ENCODE data around the gene CENPC. TPM values are rescaled to one million over a fixed set of nuclear protein-coding genes. Genes with fewer than 3 reads are reported as not detected.

Gene CENPC, protein sequence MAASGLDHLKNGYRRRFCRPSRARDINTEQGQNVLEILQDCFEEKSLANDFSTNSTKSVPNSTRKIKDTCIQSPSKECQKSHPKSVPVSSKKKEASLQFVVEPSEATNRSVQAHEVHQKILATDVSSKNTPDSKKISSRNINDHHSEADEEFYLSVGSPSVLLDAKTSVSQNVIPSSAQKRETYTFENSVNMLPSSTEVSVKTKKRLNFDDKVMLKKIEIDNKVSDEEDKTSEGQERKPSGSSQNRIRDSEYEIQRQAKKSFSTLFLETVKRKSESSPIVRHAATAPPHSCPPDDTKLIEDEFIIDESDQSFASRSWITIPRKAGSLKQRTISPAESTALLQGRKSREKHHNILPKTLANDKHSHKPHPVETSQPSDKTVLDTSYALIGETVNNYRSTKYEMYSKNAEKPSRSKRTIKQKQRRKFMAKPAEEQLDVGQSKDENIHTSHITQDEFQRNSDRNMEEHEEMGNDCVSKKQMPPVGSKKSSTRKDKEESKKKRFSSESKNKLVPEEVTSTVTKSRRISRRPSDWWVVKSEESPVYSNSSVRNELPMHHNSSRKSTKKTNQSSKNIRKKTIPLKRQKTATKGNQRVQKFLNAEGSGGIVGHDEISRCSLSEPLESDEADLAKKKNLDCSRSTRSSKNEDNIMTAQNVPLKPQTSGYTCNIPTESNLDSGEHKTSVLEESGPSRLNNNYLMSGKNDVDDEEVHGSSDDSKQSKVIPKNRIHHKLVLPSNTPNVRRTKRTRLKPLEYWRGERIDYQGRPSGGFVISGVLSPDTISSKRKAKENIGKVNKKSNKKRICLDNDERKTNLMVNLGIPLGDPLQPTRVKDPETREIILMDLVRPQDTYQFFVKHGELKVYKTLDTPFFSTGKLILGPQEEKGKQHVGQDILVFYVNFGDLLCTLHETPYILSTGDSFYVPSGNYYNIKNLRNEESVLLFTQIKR
- 32.6 and 35.4 TPM in 2 replicates for total RNA-seq

DNA sequence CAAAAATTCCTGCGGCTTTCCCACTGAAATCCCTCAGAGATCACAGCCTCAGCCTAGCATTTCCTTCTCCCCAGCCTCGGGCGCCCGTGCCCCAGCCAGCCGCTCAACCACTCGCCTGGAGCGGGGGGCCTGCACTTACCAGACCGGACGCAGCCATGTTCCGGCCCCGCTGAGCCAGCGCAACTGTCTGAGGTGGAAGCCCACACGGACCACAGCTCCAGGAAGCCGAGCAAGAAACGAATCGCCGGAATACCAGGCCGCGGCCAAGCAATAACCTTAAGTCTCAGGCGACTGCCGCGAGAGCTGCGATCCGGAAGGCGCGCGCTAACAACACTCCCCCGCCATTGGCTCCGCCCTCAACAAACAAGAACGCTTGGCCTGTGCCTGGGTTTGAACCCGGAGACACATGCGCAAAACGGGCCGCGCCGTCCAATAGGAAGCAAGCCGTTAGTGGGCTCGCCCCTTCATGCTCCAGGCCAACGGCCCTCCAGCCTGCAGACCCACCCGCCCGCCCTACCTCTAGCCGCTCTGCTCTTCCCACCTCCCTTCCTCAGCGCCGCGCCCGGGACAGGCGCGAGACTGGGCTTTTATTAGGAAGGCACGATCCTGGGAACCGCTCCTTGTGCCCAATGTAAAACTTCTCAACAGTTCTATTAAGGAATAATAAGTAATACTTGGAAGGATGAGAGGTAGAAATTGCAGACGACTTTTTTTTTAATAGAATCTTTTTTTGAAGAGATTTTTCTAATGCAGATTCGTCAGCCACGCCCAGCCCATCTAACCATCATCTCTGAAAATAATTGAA is at the start of gene CENPC:
Gene CENPC (minus strand): TSS at position 305 of the 805 bp plus-strand sequence. CDS start 148 bp downstream, at position 157.
- intact Hi-C loops (cut with micrococcal nuclease), result loop anchor here (1.0 to 2.0 kb wide), 8 partner anchors 13 to 805 kb away; partner anchors contain the start of genes STAP1, UBA6 and YTHDC1

DNA sequence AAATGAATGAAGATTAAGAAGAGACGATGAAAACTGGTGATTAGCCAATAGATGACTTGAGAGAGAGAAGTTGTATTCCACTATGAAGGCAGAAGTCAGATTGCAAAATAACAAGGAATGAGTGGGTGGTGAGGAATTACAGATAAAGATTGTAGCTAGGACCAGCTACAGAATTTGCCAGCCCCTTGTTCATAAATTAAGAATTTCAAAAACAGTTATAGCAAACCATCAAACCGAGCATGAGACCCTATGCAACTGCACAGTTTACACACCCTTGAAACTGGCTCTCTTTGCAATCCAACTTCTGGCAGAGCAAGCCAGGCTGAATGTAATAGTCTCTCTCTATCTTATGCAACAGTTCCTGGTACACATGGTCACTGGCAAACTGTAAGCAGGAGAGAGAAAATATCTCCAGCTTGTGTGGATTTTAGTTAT is 48.5 kb upstream of the CENPC start:
- intact Hi-C loops (cut with micrococcal nuclease), result no loop called here

DNA sequence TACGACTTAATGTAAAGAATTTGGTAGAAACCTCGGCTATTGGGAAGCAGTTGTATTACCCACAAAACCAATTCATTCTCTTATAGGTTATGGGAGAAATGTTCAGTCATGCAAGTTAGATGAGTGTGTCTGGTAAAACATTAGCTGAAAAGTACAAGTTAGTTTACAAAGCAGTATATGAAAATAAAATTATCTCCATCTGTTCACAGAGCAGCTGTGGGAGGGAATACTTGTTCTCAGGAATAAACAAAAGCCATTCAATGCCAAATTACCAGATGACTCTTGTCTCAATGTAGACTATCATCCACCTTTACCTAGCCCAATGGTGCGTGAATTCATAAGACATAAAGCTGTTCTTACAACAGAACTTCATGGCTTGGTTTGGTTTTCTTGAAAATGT is 41.9 kb upstream of the CENPC start:
- intact Hi-C loops (cut with micrococcal nuclease), result no loop called here

DNA sequence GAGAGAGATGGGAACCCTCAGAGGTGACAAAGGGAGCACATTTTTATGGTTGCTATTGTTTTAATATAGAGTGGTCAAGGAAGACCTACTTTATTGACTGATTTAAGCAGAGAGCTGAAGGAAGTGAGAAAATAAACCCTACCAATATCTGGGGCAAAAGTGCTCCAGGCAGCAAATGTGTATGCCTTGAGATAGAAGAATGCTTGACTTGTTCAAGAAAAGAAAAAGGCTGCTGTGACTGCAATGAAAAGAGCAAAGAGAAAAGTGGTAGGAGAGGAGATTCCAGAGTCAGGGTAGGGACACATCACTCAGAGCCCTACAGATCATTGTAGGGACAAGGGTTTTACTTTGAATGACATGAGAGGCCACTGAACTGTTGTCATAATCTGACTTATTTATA is 39.2 kb upstream of the CENPC start:
- intact Hi-C loops (cut with micrococcal nuclease), result no loop called here

DNA sequence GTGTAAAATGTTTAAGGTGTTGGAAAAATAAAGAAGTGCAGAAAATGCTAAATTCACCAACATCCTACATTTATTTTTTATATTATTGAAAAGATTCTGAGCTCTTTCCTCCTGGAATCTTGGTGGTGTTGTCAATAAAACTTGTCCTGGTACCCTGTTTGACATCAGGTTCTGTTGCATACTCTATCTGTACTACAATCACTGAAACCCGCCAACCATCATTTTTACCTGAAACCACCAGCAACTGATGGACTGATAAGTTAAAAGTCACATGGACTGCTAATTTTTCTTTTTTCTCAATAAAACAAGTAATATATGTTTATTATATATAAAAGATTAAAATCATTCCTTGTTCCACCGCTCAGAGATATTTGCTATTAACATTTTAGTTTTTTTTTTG is 36.6 kb upstream of the CENPC start:
- intact Hi-C loops (cut with micrococcal nuclease), result loop anchor here (1.0 kb wide), 4 partner anchors 9 to 119 kb away; partner anchors contain the start of genes CENPC, STAP1 and UBA6

DNA sequence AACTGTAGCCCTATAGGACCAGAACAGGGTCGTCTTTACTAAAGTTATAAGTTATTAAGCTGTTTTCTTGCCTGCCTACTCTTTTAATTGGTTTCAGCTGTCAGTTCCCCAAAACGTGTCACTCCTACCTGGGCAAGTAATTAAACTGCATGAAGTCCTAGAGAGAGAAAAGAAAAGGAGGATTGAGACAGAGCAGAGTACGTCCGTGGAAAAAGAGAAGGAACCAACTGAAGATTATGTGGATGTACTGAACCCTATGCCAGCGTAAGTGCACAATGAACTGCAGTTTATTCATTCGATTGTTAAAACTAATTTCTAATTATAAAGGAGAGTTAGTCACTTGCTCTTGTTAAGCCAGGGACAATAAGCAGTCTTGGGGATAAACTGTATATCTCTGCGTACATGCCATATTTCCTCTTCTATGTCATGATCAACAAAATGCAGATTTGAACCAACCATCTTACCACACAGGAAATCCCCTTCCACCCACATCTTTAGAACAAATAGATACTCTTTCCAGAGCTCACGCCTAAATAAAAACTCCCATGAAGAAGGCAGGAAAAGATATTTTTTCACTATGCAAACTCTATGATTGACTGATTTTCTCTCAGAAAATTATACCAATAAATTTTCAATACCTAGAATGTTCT is 36.0 kb upstream of the CENPC start:
- intact Hi-C loops (cut with micrococcal nuclease), result loop anchor here (1.0 kb wide), 4 partner anchors 8 to 120 kb away; partner anchors contain the start of genes CENPC, STAP1 and UBA6

DNA sequence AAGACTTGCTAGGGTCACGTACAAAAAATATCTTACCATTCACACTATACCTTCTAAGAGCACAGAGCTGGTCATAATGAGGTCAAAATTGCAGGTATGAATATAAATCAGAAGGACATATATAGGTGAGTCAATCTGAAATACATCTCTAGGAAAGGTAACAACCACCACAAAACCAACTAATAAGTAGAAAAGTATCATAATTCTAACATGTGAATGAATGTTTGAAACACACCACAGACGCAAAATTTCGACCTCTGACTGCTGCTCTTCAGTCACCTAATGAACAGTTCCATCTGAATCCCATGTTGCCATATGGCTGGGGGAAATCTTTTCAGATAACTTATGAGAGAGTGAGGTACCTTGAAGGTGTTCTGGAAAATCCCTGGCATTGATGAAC is 35.3 kb upstream of the CENPC start:
- intact Hi-C loops (cut with micrococcal nuclease), result no loop called here

DNA sequence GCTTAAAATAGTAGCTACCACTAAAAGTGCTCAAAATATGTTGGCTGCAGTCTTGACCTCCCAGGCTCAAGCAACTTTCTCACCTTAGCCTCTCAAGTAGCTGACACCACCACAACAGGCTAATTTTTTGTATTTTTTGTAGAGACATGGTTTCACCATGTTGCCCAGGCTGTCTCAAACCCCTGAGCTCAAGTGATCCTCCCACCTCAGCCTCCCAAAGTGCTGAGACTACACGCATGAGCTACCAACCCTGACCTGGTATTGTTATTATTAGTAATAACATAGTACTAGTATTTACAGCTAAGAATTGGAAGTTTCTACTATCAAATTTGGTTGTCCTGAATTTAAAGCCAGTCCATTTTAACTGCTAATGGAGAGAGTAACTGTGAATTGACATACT is 31.2 kb upstream of the CENPC start:
- intact Hi-C loops (cut with micrococcal nuclease), result no loop called here

DNA sequence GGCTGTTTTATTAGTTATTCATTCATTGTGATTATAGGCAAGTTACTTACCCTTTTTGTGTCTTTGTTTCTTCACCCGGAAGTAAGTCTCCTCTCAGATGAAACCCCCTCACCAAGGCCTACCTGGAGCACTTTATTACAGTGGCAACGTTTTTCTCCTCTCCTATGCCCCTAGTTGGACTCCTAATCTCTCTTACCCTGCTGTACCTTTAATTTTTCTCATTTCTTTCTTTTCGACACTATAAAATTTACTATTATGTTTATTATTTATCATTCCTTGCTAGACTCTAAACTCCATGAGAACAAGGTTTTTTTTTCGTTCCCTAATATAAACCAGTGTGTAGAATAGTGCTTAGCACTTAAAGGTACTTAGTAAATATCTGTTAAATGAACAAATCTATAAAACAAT is 30.8 kb upstream of the CENPC start:
- intact Hi-C loops (cut with micrococcal nuclease), result no loop called here

DNA sequence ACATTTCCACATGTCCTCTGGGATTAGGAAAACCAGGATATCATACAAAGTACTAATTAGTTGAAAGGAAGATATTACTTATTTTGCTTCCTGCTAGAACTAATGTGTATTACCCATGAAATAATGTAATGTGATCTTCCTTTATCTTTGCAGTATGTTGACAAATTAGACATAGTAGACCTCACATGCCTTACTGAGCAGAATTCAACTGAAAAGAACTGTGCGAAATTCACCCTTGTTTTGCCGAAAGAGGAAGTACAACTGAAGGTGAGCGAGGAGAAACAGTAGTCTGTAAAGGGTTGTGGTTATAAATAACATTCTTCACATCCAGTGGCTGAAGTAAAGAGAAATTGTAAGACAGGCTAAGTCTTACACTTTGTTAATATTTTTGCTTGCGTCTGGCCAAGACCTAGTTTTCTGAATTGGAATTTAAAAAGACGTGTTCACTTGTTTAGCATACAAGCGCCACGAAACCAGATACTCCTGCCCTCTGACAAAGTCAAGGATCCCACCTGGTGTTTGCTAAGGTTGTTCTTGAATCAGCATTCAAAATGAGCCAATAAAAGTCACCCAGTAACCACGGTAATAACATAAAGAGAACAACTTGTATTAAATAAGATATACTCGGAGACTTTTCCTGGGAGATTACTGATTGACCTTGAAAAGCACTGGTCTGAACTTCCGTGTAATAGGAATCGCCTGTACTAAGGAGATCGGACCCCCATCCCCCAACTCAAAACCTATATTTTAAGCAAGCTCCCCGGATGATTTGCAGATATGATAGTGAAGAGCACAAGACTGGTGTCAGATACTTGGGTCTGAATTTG is 30.1 kb upstream of the CENPC start:
- intact Hi-C loops (cut with micrococcal nuclease), result loop anchor here (1.0 kb wide), 1 partner anchor 15 kb away; no protein-coding TSS in a partner anchor

DNA sequence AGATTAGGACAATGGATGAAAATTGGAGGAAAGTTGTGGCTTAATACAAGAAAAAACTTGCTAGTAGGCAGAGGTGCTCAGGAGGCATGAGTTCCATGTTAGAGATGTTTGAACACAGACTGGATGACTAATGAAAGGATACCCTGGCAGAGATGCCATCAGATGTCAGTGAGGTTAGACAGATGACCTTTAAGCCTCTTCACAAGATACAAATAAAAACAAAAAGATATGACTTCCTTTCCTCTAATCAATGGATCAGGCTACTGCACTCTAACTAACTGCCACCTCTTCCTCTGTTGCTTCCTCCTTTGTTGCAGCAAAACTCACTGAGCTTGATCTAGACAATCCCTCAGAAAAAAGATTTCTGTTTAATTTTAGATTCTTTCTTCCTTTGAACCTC is 27.9 kb upstream of the CENPC start:
- intact Hi-C loops (cut with micrococcal nuclease), result loop anchor here (1.0 to 2.0 kb wide), 3 partner anchors 8 to 28 kb away; partner anchors contain the start of gene CENPC

DNA sequence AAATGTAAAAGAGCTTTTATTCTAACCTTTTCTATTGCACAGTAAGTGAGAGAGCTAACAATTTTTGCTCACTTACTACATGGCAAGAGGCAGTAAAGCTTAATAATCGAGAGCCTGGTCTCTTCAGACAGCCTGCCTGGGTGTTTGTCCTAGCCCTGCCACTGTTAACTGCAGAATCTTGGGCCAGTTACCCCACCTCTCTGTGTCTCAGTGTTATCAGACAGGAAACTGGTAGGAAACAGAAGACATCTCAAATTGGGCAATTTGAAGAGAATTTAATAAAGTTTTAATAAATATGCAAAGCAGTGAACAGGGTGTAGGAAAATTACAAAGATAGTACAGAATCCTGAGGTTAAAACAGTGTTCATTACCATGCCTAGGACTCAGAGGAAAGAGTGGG is 26.7 kb upstream of the CENPC start:
- intact Hi-C loops (cut with micrococcal nuclease), result loop anchor here (1.0 to 2.0 kb wide), 2 partner anchors 14 to 27 kb away; partner anchors contain the start of genes CENPC and STAP1

DNA sequence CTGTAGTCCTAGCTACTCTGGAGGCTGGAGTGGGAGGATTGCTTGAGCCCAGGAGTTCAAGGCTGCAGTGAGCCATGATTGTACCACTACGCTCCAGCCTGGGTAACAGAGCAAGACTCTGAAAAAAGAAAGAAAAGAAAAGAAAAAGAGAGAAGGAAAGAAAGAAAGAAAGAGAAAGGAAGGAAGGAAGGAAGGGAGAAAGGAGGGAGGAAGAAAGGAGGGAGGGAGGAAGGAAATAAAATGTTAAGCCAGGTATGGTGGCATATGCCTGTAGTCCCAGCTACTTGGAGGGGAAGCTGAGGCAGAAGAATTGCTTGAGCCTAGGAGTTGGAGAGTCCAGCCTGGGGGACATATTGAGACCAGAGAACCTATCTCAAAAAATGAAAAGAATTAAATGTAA is 25.2 kb upstream of the CENPC start:
- intact Hi-C loops (cut with micrococcal nuclease), result no loop called here

DNA sequence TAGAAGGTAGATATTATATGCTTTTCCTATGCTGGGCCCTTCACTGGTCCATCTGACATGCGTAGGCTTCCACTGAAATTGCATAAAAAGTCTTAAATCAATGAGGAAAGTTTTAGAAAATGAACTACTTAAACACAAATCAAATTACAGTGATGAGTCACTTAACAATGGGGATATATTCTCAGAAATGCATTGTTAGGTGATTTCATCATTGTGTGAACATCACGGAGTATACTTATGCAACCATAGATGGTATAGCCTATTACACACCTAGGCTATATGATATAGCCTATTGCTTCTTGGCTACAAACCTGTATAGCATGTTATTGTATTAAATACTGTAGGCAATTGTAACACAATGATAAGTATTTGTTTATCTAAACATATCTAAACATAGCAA is 23.5 kb upstream of the CENPC start:
- intact Hi-C loops (cut with micrococcal nuclease), result loop anchor here (1.0 kb wide), 1 partner anchor 9 kb away; no protein-coding TSS in a partner anchor

DNA sequence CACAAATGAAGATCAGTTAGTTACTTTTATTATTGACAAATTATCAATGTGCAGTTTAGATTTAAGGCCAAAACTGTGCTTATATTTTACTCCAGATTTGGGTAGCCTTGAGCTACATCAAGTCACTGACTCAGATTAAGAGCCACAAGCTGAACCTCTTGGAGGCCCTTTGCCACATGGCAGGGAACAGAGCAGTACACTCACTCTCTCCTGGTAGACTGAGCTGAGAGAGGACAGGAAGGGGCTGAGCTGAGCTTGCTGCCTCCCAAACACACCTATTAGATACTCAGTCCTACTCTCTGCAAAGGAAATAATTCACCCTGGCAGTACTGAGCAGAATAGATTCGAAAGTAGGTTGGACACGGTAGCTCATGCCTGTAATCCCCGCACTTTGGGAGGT is 21.0 kb upstream of the CENPC start:
- intact Hi-C loops (cut with micrococcal nuclease), result no loop called here

DNA sequence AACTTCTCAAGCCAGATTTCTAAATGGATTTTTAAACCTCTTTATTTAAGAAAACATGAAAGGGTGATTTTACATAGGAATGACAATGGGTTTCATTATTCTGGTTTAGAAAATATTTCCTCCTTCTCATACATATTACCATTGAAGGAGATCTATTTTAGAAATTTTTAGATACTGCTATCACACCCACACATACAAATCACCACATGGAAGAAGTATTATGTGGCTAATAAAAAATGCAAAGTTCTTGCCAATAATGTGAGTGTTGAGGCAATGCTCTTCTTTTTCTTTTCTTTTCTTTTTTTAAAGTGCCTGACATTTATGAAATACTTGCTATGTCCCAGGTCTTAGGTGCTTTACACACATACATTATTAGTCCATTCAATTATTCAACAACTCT is 20.0 kb upstream of the CENPC start:
- intact Hi-C loops (cut with micrococcal nuclease), result no loop called here

DNA sequence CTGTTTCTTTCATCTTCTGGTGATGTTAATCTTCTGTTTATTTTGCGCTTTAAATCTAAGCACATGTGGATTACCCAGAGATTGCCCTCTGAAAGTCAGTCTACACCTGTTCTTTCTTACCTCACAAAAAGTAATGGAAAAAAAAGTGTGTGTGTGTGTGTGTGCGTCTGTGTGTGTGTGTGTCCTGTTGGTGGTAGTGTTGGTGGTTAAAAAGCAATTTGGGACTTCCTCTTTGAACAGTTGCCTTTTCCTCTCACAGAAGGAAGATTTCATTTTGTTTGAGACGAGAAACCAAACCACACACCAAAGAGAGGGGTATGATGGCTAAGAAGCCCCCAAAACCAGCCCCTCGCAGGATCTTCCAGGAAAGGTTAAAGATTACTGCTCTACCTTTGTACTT is 13.2 kb upstream of the CENPC start, which contains the start of gene STAP1:
Gene STAP1 (plus strand): TSS at position 235 of the 400 bp plus-strand sequence. CDS start 83 bp downstream, at position 318.
- intact Hi-C loops (cut with micrococcal nuclease), result loop anchor here (1.0 kb wide), 5 partner anchors 9 to 185 kb away; partner anchors contain the start of gene CENPC

DNA sequence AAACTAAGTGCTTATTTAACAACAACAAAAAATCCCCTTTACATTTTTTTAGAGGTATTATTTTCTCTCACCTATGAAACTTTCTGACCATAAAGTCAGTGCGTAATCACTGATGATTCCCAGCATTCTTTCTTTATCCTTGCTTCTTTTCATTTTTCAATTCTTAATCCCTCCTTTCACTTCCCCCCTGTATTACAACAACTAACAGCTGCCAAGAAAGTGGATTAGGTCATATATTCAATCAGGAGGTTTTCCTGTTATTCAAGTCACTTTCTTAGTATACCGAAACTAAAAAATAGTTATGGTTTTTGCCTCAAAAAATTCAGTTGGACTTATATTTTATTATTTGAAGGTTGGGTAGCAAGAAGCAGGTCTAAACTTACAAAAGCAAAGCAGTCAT is 11.1 kb upstream of the CENPC start:
- intact Hi-C loops (cut with micrococcal nuclease), result no loop called here

DNA sequence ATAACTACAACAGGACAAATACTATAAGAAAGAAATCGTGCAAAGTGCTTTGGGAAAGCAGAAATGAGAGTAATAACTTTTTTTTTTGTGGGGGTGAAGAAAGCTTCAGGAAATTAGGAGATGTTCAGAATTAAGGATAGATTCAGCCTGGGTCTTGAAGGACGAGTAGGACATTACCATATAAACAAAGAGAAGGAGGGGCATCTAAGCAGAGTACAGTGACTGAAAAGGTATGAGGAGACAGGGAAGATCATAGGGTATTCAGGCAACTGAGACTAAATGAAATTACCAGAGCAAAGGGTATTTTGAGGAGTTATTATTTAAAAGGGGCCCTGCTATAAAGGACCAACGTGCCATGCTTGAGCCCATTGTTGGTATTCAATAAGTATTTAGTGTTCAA is 10.1 kb upstream of the CENPC start:
- intact Hi-C loops (cut with micrococcal nuclease), result no loop called here
